Body of pancreas (tissue), 4 donors: ENCODE measurements around the gene SPRING1.

Experiments
- POLR2A ChIP-seq, 3 donors: fragments of 450-650 bp; IDR thresholded peaks; one replicate each; pipeline ENCODE4 v1.6.1; 2016; ENCODE audit warnings: antibody characterized with exemption in 3 of 3, mild to moderate bottlenecking in 2 of 3
- TF ChIP-seq, protein P1 (sequence below), 7 experiments: fragments of 450-650 bp in 4 of 7; fragments of 200-600 bp in 3 of 7; sonication (generic) in 3 of 7; IDR thresholded peaks; one replicate each; pipeline ENCODE4 v1.5.1; 2016 to 2019; ENCODE audit warnings: antibody characterized with exemption in 7 of 7

DNA sequence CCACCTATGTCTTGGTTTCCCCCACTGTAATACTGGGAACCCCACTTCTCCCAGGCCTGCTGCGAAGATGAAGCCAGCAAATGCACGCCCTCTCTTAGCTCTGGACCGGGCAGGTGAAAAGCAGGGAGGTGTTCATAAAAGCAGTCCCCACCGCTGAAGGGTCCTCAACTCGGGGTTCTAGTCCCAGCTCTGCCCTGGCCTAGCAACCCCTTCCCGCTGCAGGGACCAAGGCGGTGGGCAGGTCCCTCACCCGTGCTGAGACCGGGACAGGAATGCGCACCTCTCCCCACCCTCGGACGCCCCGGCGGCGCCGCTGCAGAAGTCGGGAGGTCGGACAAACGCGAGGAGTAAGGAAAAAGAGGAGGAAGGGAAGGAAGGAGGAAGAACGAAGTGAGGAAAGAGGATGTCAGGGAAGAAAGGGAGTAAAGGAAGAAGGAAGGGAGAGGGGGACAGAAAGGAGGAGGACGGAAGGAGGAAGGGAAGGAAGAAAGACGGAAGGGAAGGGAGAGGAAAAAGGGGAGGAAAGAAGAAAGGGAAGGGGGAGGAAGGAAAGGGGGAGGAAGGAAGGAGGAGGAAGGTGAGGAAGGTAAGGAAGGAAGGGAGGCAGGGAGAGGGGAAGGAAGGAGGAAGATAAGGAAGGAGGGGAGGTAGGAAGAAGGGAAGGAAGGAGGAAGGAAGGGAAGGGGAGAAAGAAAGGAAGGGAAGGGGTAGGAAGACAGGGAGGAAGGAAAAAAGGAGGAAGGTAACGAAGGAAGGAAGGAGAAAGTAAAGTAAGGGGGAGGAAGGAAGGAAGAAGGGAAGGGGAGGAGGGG lies 701 bp downstream of the SPRING1 start:
- TF ChIP-seq, protein P1, sequence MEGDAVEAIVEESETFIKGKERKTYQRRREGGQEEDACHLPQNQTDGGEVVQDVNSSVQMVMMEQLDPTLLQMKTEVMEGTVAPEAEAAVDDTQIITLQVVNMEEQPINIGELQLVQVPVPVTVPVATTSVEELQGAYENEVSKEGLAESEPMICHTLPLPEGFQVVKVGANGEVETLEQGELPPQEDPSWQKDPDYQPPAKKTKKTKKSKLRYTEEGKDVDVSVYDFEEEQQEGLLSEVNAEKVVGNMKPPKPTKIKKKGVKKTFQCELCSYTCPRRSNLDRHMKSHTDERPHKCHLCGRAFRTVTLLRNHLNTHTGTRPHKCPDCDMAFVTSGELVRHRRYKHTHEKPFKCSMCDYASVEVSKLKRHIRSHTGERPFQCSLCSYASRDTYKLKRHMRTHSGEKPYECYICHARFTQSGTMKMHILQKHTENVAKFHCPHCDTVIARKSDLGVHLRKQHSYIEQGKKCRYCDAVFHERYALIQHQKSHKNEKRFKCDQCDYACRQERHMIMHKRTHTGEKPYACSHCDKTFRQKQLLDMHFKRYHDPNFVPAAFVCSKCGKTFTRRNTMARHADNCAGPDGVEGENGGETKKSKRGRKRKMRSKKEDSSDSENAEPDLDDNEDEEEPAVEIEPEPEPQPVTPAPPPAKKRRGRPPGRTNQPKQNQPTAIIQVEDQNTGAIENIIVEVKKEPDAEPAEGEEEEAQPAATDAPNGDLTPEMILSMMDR (IDR thresholded peaks at IDR 0.05) = no peak
- TF ChIP-seq POLR2A (IDR thresholded peaks at IDR 0.05) = no peak
